ENCODE data around the gene CHD2. TPM values are rescaled to one million over a fixed set of nuclear protein-coding genes. Genes with fewer than 3 reads are reported as not detected.
A peak's percentile ranks its signal among the peaks of the same experiment; 100 is the strongest.

The CHD2 gene
- total and polyA plus RNA-seq, 10 of the 15 experiments (the other 5 are each of a cell fraction or from before 2014, with no cell fraction given): 38.1 to 94.7 (median 63.3) TPM

DNA sequence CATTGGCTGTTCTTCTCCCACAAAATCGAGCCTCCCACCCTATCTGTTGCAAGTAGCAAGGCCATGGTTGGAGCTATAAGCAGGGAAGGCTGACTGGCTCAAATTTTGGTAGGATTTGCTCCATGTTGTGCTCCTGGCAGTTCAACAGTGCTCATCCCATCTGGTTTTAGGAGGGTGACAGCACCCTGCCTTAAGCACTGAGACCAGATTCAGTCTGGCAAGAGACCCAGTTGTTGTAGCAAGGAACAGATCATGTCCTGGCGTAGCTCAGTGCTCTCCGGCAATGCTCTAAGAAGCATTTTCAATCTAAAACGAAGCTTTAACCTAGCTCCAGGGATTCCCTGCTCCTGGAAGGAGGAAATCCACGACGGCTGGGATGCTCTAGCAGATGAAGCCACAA lies 97.7 kb downstream of the CHD2 start:
- DNase-seq (ENCODE audit: low read depth, low spot score) (no peak), FAIRE-seq (no peak), ATAC-seq (no peak)
- in situ Hi-C loops (cut with MboI): loop anchor here (10.0 to 25.0 kb wide), 2 partner anchors 203 to 2011 kb away; partner anchors contain the start of gene PRC1
- RAD21 ChIA-PET (ENCODE audit: unreplicated experiment): no interaction called here
- Histone ChIP-seq H3K4me3 (no peak overlapping the region), H3K27me3 (replicated peaks in 1 of 2; ENCODE audit: control insufficient read depth in 2 of 2, insufficient read depth in 2 of 2, low read length in 1 of 2) (no peaks in the 10 kb centered on the region), H3K4me2 (ENCODE audit: control insufficient read depth, insufficient read depth) (no peak overlapping the region), H4K20me1 (ENCODE audit: control insufficient read depth, insufficient read depth) (no peaks in the 10 kb centered on the region), H3K9ac (ENCODE audit: control insufficient read depth, insufficient read depth, low read length) (no peak overlapping the region), H3K9me3 (replicated peaks; ENCODE audit: control insufficient read depth, insufficient read depth, low read length) (no peaks in the 10 kb centered on the region), H3K27ac (ENCODE audit: control insufficient read depth, insufficient read depth) (no peak overlapping the region), H2AFZ (ENCODE audit: control insufficient read depth, low read depth, low read length) (no peak overlapping the region), H3K4me1 (ENCODE audit: control insufficient read depth, insufficient read depth, low read length) (no peaks in the 10 kb centered on the region), H3K79me2 (ENCODE audit: control insufficient read depth, insufficient read depth, low read length) (no peaks in the 10 kb centered on the region), H3K36me3 (ENCODE audit: control insufficient read depth in 2 of 2, insufficient read depth in 2 of 2, low read length in 1 of 2) (peaks cover 20 to 56% of the 10 kb centered on the region in 2 experiments)
- TSS peak; percentile 3 for BruUV-seq (replicated peaks)
- intact Hi-C loops (cut with micrococcal nuclease; ENCODE audit: unreplicated experiment): no loop called here
- SMC1A ChIA-PET (ENCODE audit: uncharacterized antibody, unreplicated experiment): no interaction called here
- TF ChIP-seq, protein P1, sequence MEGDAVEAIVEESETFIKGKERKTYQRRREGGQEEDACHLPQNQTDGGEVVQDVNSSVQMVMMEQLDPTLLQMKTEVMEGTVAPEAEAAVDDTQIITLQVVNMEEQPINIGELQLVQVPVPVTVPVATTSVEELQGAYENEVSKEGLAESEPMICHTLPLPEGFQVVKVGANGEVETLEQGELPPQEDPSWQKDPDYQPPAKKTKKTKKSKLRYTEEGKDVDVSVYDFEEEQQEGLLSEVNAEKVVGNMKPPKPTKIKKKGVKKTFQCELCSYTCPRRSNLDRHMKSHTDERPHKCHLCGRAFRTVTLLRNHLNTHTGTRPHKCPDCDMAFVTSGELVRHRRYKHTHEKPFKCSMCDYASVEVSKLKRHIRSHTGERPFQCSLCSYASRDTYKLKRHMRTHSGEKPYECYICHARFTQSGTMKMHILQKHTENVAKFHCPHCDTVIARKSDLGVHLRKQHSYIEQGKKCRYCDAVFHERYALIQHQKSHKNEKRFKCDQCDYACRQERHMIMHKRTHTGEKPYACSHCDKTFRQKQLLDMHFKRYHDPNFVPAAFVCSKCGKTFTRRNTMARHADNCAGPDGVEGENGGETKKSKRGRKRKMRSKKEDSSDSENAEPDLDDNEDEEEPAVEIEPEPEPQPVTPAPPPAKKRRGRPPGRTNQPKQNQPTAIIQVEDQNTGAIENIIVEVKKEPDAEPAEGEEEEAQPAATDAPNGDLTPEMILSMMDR (IDR thresholded peaks at IDR 0.05 in 2 of 3, conservative IDR thresholded peaks at IDR 0.05 in 1 of 3; ENCODE audit: control insufficient read depth in 2 of 3, extremely low read depth in 1 of 3, insufficient read depth in 1 of 3, low read depth in 3 of 3, low read length in 3 of 3): no peak
- TF ChIP-seq SREBF1 (IDR thresholded peaks at IDR 0.05; ENCODE audit: low read length) (no peak), LARP7 (IDR thresholded peaks at IDR 0.05) (no peak), HDAC2 (IDR thresholded peaks at IDR 0.05) (no peak), ZNF24 (IDR thresholded peaks at IDR 0.05) (no peak), EZH2 (IDR thresholded peaks at IDR 0.05; ENCODE audit: borderline replicate concordance, control insufficient read depth, low read depth, low read length) (no peak), ZSCAN29 (IDR thresholded peaks at IDR 0.05) (no peak), JUND (IDR thresholded peaks at IDR 0.05; ENCODE audit: low read depth, low read length) (no peak), TARDBP (IDR thresholded peaks at IDR 0.05; ENCODE audit: borderline replicate concordance) (no peak), ATF2 (IDR thresholded peaks at IDR 0.05; ENCODE audit: low read length) (no peak), MAX (IDR thresholded peaks at IDR 0.05; ENCODE audit: low read depth, low read length) (no peak), YY1 (IDR thresholded peaks at IDR 0.05; ENCODE audit: low read depth, low read length) (no peak), TCF3 (IDR thresholded peaks at IDR 0.05; ENCODE audit: borderline replicate concordance, insufficient read depth, low read depth, low read length) (no peak), NR2C2 (IDR thresholded peaks at IDR 0.05; ENCODE audit: borderline replicate concordance, control insufficient read depth, insufficient read length, low read depth) (no peak)
- TF ChIP-seq, protein P2, sequence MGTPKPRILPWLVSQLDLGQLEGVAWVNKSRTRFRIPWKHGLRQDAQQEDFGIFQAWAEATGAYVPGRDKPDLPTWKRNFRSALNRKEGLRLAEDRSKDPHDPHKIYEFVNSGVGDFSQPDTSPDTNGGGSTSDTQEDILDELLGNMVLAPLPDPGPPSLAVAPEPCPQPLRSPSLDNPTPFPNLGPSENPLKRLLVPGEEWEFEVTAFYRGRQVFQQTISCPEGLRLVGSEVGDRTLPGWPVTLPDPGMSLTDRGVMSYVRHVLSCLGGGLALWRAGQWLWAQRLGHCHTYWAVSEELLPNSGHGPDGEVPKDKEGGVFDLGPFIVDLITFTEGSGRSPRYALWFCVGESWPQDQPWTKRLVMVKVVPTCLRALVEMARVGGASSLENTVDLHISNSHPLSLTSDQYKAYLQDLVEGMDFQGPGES (IDR thresholded peaks at IDR 0.05): no peak
- TF ChIP-seq, protein P3, sequence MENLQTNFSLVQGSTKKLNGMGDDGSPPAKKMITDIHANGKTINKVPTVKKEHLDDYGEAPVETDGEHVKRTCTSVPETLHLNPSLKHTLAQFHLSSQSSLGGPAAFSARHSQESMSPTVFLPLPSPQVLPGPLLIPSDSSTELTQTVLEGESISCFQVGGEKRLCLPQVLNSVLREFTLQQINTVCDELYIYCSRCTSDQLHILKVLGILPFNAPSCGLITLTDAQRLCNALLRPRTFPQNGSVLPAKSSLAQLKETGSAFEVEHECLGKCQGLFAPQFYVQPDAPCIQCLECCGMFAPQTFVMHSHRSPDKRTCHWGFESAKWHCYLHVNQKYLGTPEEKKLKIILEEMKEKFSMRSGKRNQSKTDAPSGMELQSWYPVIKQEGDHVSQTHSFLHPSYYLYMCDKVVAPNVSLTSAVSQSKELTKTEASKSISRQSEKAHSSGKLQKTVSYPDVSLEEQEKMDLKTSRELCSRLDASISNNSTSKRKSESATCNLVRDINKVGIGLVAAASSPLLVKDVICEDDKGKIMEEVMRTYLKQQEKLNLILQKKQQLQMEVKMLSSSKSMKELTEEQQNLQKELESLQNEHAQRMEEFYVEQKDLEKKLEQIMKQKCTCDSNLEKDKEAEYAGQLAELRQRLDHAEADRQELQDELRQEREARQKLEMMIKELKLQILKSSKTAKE (IDR thresholded peaks at IDR 0.05; ENCODE audit: low read depth, poor library complexity, severe bottlenecking): no peak
- 99% methylated on average over 6 of the region's 6 CpGs for WGBS (ENCODE audit: insufficient coverage, insufficient replicate concordance, low lambda C conversion rate, missing lambda C conversion rate)
- CTCF ChIA-PET: interaction anchor here (1.0 kb wide), 1 partner anchor 200 kb away, joined by 3 read pairs; no protein-coding TSS in a partner anchor
- POLR2A ChIA-PET: no interaction called here

Data from GM12878 (cell line).